ENCODE data around the gene HYAL4. TPM values are rescaled to one million over a fixed set of nuclear protein-coding genes. Genes with fewer than 3 reads are reported as not detected.
"Not testable (repeated sequence)": the region's sequence is repeated elsewhere in the genome, so short reads cannot be mapped to it uniquely, and the experiment has no call there.

HYAL4 gene
- total RNA-seq, 1 donor from 2014 or later, result not detected

GRCh38 chr7:123894753-123895152 is 49.8 kb downstream of the HYAL4 start:
- intact Hi-C loops (cut with micrococcal nuclease), result not testable (repeated sequence)

GRCh38 chr7:123901101-123901500 is 56.1 kb downstream of the HYAL4 start:
- intact Hi-C loops (cut with micrococcal nuclease), result no loop called here

GRCh38 chr7:123905714-123906113 is 60.7 kb downstream of the HYAL4 start:
- intact Hi-C loops (cut with micrococcal nuclease), result no loop called here

- intact Hi-C loops (cut with micrococcal nuclease), result no loop called here
These were observed 71.3 kb downstream of the HYAL4 start for GRCh38 chr7:123916240-123916724.

- intact Hi-C loops (cut with micrococcal nuclease), result no loop called here
These were observed 72.9 kb downstream of the HYAL4 start for GRCh38 chr7:123917878-123918277.

- intact Hi-C loops (cut with micrococcal nuclease), result no loop called here
These were observed 73.3 kb downstream of the HYAL4 start for GRCh38 chr7:123918309-123918708.

GRCh38 chr7:123923599-123923998 is 78.6 kb downstream of the HYAL4 start:
- intact Hi-C loops (cut with micrococcal nuclease), result no loop called here

- intact Hi-C loops (cut with micrococcal nuclease), result no loop called here
These were observed 80.0 kb downstream of the HYAL4 start, which contains the start of gene SPAM1 for GRCh38 chr7:123924941-123925340. SPAM1 (plus strand) TSS chr7:123925241; CDS start chr7:123953571, 28,330 bp downstream.

Other genes with a start within 250 kb of the HYAL4 start
- not detected in 2 replicates for gene ASB15, start 243.3 kb upstream of the HYAL4 start, total RNA-seq
- gene LMOD2, start 189.3 kb upstream of the HYAL4 start, total RNA-seq, result not detected in 2 replicates
- gene WASL, start 96.2 kb upstream of the HYAL4 start, total RNA-seq, result 8.5 and 9.1 TPM in 2 replicates
- not detected in 2 replicates for gene SPAM1, start 80.1 kb downstream of the HYAL4 start, total RNA-seq
- not detected in 2 replicates for gene TMEM229A, start 187.9 kb downstream of the HYAL4 start, total RNA-seq